ENCODE data around the gene RAB7A.

RAB7A gene

DNA sequence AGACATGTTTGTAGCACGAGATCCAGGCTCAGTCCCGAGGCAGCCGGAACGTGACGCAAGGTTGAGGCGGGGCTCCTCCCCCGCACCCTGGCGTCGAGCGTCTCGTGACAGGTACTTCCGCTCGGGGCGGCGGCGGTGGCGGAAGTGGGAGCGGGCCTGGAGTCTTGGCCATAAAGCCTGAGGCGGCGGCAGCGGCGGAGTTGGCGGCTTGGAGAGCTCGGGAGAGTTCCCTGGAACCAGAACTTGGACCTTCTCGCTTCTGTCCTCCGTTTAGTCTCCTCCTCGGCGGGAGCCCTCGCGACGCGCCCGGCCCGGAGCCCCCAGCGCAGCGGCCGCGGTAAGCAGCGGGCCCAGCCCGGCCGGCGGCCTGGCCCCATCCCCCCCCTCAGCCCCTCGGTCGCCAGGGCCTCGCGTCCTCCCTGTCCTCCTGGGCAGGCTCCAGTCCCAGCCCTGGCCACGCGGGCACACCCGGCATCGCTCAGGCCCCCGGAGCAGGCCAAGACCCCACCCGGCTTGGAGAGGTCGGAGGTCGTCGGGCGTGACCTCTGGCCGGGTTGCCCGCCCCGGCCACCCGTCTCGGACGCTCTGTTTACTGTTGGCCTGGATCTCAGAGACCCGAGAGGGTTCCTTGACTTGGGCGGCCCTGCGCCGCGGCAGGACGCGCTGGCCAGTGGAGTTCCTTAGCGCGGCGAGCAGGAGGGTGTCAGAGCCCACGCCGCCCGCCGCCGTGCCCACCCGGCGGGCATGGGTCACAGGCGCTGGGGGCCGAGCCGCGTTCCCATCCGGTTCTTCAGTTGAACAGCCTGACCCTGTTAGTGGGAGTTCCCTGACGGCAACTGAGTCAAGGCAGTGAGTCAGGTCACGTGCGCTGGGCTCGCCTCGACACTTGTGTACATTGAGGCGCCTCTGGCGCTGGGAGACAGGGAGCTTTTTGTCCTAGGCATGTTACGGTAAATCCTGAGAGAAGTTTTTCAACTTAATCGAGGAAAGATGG lies at the start of gene RAB7A:
TSS of gene RAB7A (plus strand) at position 161 of the 994 bp plus-strand sequence. CDS start 69,185 bp downstream, outside the sequence.
- DNase-seq, result peak; percentile 98
- in situ Hi-C loops (cut with MboI; ENCODE audit: low pct_unique_long_range_greater_than_20kb, low sequenced_read_pairs), result no loop called here

DNA sequence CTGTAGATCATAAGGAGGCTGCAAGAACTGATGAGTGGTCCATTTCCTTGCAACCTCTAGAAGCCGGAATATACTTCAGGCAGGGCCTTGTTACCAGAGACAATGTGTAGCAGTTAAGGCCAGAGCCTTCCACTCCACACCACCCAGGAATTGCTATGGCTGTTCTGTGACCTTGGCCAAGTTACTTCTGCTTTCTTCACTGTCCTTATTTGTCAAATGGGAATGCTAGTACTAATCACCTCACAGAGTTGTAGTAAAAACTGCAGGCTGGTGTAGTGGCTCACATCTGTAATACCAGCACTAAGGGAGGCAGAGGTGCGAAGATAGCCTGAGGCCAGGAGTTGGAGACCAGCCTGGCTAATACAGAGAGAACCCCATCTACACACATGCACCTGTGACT lies 46.6 kb upstream of the RAB7A start:
- peak; percentile 32 for DNase-seq
- in situ Hi-C loops (cut with MboI; ENCODE audit: low pct_unique_long_range_greater_than_20kb, low sequenced_read_pairs), result no loop called here

DNA sequence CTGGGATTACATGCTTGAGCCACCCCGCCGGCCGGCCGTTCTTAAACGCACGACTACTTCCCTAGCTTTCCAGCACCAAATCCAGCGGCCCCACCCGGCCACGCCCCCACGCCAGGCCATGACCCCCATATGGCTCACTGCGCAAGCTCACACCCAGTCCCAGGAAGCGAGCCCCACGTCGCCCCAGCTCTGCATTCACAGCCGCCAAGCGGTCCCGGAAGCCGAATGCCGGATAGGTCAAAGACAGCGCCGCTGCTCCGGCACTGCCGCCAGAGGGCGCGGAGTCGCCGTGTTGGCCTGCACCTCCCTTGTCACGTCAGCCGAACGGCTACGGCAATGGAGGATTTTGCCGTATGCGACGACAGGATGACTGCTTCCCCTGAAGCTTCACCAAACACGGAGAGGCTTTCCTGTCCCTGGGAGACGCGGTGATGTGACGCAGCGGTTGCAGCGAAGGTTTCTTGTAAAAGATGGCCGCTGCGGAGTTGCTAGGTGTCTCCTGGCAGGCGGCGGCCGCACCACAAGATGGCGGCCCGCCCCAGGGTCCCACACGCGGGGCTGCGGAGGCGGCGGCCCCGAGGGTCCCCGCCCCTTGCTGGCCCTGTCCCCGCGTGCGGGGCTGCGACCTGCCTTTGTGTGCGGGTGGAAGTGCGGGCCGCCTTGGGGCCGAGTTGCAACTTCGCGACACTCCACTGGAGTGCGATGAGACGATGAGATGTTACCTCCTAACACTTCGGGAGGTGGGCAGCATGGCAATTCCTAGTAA lies 45.2 kb upstream of the RAB7A start:
- in situ Hi-C loops (cut with MboI; ENCODE audit: low pct_unique_long_range_greater_than_20kb, low sequenced_read_pairs), result no loop called here
- peak; percentile 99 for DNase-seq

DNA sequence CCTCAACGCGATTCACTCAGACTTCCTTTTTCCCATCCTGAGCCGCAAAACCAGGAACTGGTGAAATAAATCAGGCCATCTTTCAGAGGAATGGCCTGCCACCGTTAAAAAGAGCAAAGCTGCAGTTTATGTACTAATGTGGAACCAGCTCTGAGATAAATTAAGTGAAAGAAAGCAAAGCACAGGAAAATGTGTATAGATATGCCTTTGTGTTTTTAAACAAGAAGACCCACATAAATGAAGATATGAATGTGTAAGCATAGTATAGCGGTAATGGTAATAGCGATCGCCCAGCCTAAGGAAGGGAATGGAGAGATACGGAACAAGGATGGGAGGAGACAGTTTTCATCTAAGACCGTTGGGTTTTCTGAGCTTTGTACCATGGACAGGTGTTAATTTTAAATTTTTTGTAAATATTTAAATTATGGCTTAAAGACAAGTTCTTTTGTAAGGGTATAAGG lies 44.6 kb upstream of the RAB7A start:
- no peak for DNase-seq
- in situ Hi-C loops (cut with MboI; ENCODE audit: low pct_unique_long_range_greater_than_20kb, low sequenced_read_pairs), result no loop called here

DNA sequence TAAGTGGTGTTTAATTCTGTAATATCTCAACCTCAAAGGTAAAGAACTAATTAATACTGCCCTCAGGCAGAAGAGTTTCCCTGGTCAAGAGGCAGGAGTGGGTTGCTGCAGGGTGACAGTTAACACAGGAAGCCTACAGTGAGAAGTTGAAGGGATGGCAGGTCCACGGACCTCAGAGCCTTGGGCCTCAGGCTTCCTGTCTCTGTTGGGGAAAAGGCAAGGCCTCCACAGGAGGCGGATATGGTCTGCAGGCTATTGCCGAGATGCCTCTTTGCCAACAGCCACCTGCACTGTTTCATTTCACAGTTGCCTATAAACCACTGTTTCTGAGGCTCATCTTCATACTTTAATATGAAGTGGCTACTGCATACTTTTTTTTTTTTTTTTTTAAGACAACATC lies 42.0 kb upstream of the RAB7A start:
- in situ Hi-C loops (cut with MboI; ENCODE audit: low pct_unique_long_range_greater_than_20kb, low sequenced_read_pairs), result no loop called here
- peak; percentile 73 for DNase-seq

DNA sequence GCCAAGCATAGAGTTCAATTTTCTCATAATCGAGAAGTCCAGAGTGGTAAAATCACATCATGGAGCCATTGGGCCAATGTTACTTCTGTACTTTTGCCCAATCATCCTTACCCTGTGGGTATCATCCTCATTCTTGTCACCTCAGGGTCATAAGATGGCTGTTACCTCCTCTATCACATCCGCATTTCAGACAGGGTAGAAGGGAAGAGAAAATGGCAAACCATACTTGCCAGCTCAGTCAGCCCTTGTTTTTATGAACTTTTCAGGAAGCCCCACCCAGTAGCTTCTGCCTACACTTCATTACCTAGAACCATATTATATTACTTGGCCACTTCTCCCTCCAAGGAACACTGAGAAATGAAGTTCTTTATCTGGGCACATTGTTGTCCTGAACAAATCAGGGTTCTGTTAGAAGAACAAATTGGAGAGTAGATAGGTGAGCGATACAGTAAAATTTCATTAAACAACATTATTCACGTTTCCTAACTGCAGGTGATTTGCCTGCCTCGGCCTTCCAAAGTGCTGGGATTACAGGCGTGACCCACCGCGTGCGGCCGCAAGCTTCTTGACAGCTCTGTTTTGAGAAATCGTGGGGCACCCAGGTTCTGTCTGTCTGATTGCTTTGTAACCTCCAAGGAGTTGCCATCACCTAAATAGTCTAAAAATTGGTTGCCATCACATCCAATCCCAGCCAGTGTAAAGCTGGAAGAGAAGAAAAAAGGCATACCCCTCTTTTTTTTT lies 40.8 kb upstream of the RAB7A start:
- in situ Hi-C loops (cut with MboI; ENCODE audit: low pct_unique_long_range_greater_than_20kb, low sequenced_read_pairs), result no loop called here
- DNase-seq, result no peak

DNA sequence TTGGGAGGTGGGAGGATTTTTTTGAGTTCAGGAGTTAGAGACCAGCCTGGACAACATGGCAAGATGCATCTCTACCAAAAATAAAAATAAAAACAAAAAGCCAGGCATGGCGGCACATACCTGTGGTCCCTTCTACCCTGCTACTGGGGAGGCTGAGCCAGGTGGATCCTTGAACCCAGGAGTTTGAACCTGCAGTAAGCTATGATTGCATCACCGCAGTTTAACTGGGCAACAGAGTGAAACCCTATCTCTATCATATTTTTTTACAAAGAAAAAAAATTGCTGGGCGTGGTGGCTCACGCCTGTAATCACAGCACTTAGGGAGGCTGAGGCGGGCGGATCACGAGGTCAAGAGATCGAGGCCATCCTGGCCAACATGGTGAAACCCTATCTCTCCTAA lies 39.5 kb upstream of the RAB7A start:
- in situ Hi-C loops (cut with MboI; ENCODE audit: low pct_unique_long_range_greater_than_20kb, low sequenced_read_pairs), result no loop called here
- DNase-seq, result no peak

DNA sequence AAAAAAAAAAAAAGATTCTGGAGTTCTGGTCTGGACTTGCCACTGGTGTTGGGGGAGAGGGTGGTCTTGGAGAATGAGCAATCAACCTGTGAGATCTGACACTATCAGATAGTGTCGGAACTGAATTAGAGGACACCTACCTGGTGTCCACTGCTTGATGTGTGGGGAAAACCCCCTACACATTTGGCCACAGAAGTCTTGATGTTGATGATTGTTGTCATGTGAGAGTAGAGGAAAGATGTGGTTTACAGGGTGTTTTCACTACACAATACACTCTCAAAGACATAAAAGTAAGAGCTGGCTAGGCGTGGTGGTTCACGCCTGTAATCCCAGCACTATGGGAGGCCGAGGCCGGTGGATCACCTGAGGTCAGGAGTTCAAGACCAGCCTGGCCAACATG lies 36.9 kb upstream of the RAB7A start:
- no peak for DNase-seq
- in situ Hi-C loops (cut with MboI; ENCODE audit: low pct_unique_long_range_greater_than_20kb, low sequenced_read_pairs), result no loop called here

DNA sequence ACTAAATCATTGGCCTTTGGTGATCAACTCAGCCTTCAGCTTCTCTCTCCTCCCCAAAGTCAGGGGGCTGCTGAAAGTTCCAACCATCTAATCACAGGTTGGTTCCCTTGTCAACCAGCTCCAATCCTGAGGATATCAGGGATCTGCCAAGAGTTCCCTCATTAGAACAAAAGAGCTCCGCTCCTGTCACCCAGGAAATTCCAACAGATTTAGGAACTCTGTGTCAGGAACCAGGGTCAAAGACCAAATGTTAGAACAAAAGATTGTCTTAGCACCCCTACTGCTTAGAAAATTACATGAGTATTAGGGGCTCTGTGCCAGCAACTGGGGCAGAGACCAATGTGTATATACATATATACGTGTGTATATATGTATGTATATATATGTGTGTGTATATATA lies 32.3 kb upstream of the RAB7A start:
- DNase-seq, result no peak
- in situ Hi-C loops (cut with MboI; ENCODE audit: low pct_unique_long_range_greater_than_20kb, low sequenced_read_pairs), result no loop called here

DNA sequence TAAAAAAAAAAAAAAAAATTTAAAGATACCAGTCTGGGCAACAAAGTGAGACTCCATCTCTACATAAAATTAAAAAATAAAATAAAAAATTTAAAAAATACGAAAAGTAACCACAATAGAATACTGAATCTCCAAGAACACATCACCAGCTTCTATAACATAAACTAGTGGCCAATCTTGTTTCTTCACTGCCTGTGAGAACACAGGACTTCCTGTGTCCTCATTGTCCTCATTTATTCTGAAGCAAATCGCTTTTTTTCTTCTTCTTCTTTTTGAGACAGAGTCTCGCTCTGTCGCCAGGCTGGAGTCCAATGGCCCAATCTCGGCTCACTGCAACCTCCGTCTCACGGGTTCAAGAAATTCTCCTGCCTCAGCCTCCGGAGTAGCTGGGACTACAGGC lies 28.6 kb upstream of the RAB7A start:
- in situ Hi-C loops (cut with MboI; ENCODE audit: low pct_unique_long_range_greater_than_20kb, low sequenced_read_pairs), result no loop called here
- no peak for DNase-seq

DNA sequence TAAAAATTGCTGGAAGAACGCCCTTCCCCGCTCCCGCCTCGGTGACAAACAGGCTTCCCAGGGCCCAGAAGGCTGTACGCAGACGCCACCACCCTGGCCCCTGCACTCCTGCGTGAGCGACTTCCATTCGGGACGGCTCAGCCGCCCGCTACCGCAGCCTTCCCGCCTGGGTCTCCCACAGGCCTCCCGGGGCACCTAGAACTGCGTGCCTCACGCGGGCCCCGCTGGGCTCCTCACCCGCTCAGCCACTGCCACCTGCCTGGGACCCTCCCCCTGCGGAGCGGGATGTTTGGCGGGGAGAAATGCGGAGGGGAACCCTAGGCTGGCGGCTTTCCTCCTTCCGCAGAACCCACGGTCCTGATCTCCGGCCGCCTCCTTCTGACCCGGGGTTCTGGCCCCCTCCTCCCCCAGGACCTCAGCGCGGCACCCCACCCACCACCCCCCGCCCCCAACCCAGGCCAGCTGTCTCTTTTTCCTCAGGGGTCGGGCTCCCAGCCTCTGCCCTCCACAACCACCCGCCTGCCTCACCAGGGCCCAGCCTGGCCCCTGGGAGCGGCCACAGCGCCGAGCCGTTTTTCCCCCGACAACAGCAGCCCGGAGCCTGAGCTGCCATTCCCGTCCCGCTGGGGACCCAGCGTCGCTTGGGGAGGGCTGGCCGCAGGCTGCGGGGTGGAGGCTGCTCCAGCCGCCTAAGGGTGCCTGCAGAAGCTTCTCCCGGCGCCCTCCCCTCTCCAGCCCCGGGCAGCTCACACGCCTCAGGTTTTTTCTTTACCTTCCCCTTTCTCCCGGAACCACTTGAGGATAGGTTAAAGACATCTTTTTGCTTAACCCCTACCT lies 27.6 kb upstream of the RAB7A start:
- peak; percentile 56 for DNase-seq
- in situ Hi-C loops (cut with MboI; ENCODE audit: low pct_unique_long_range_greater_than_20kb, low sequenced_read_pairs), result no loop called here

DNA sequence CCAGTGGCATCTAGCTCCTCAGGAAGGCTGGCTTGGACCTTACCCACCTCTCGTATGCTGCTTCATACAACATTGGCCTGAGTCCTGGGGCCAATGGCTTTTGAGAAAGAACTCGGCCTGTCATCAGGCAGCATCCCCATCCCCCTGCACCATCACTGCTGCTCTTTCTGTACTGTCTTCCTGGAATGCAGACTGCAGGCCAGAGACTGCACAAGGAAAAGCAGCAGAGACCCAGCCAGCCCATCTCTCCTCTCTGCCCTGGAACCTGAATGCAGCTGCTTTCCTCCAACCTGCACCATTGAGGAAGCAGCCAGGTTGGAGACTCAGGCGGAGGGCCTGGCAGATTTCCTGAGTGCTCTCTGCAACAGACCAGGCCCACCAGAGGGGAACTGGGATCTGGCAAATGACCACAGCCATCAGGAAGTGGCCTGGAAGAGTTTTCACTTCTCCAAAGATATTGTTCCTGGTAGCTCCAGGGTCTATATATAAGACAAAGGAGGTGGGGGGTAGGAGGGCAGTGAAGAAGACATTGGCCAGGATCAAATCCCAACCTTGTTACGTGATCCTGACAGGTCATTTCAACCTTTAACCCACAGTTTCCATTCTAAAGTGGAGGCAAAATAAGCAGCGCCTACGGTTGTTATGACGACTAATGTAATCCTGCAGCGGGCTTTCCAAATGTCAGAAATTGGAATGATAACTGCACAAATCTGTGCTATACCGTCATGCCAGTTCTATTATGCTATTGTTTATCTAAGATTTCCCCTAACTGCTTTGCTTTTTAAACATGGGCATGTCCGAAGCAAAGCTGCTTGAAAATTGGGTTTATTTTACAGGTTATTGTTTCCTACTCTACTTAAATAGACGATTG lies 24.4 kb upstream of the RAB7A start:
- in situ Hi-C loops (cut with MboI; ENCODE audit: low pct_unique_long_range_greater_than_20kb, low sequenced_read_pairs), result no loop called here
- DNase-seq, result peak; percentile 48

DNA sequence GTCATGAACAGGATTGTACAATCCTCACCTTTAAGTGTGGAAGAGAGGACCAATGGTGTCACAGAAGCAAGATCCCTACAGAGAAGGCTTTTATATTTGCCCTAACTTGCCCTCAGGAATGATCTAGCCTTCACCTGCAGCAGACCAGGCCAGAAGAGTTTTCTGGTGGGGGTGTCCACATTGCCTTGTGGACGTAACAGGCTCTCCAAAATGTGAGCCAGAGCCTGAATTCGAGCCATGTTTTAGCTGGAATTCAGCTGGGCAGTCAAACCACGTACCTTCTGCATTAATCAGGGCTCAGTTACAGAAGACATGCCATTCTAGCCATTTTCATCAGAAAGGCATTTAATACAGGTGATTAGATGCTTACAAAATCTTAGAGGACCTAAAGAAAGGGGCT lies 23.6 kb upstream of the RAB7A start:
- in situ Hi-C loops (cut with MboI; ENCODE audit: low pct_unique_long_range_greater_than_20kb, low sequenced_read_pairs), result no loop called here
- DNase-seq, result no peak

DNA sequence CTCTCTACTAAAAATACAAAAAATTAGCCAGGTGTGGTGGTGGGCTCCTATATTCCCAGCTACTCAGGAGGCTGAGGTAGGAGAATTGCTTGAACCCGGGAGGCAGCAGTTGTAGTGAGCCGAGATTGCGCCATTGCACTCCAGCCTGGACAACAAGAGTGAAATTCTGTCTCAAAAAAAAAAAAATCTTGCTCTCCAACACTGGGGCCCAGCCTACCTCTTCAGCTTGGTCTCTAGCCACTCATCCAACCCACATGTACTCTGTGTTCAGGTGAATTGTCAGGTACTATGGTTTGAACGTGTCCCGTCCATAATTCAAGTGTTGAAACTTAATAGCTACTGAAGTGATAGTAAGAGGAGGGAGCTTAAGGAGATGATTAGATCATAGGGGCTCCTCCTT lies 22.4 kb upstream of the RAB7A start:
- in situ Hi-C loops (cut with MboI; ENCODE audit: low pct_unique_long_range_greater_than_20kb, low sequenced_read_pairs), result no loop called here
- no peak for DNase-seq

DNA sequence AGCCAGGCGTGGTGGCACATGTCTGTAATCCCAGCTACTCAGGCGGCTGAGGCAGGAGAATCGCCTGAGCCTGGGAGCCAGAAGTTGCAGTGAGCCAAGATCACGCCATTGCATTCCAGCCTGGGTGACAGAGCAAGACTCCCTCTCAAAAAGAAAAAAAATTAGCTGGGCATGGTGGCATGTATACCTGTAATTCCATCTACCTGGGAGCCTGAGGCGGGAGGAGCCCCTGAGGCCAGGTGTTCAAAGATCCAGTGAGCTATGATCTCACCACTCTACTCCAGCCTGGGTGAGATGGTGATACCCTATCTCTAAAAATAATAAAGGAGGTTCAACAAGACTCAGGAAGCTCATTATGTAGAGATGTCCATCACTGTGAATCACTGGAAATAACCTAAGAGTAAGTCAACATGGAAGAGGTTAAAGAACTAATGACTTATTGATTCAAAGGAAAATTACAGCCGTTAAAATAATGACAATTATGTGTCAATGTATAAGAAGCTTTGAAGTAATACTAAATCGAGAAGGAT lies 19.8 kb upstream of the RAB7A start:
- in situ Hi-C loops (cut with MboI; ENCODE audit: low pct_unique_long_range_greater_than_20kb, low sequenced_read_pairs), result no loop called here
- no peak for DNase-seq

DNA sequence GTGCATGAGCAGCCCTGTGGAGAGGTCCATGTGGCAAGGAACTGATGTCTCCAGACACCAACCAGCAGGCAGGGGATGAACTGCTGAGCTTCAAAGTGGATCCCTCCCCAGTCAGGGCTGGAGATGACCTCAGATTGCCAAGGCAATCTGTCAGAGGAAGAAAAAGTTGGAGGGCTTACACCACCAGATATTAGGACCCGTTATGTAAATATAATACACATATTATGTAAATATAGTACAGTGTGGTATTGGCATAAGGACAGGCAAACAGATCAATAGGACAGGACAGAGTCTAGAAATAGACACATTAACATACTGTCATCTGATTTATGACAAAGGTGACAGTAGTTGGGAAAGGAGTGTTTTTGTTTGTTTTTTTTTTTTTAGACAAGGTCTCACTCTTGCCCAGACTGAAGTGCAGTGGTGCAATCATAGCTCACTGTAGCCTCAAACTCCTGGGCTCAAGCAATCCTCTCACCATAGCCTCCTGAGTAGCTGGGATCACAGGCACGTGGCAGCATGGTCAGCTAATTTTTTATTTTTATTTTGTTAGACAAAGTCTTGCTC lies 18.0 kb upstream of the RAB7A start:
- in situ Hi-C loops (cut with MboI; ENCODE audit: low pct_unique_long_range_greater_than_20kb, low sequenced_read_pairs), result no loop called here

DNA sequence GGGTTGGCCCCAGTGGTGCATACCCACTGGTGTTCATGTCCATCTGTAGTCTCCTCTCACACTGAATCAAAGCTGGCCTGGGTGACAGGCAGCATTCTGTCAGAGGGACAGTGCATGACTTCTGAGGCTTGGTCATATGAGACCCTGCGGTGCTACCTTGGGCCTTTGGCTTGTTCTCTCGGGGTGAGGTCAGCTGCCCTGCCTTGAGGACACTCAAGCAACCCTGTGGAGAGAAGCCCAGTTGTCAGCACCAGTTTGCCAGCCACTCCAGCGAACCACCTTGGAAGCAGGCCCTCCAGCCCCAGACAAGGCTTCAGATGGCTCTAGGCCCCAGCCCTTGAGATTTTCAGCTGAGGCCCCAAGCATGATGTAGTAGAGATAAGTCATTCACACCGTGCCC lies 16.9 kb upstream of the RAB7A start:
- no peak for DNase-seq
- in situ Hi-C loops (cut with MboI; ENCODE audit: low pct_unique_long_range_greater_than_20kb, low sequenced_read_pairs), result no loop called here

More for the DNA sequence above, 18.0 kb upstream of the RAB7A start:
- no peak for DNase-seq

Measured in KBM-7 (cell line).